T follicular helper cell (primary cell): ENCODE data around the gene CLCN6.

Source experiments
- DNase-seq: peaks from one replicate; pipeline ENCODE4 v3.0.0-alpha.2; 2020; ENCODE audit warnings: low read depth

Gene CLCN6

GRCh38 chr1:11831945-11832725, 26.1 kb downstream of the CLCN6 start:
- DNase-seq = no peak

GRCh38 chr1:11833497-11833896, 27.5 kb downstream of the CLCN6 start:
- DNase-seq = no peak

GRCh38 chr1:11833900-11834299, 27.9 kb downstream of the CLCN6 start:
- DNase-seq = no peak

- no peak for DNase-seq
Observed at GRCh38 chr1:11835441-11836225, 29.6 kb downstream of the CLCN6 start.

GRCh38 chr1:11836955-11837766, 31.2 kb downstream of the CLCN6 start:
- DNase-seq = no peak

- DNase-seq = no peak
Observed at GRCh38 chr1:11837767-11838348, 31.9 kb downstream of the CLCN6 start.

- peak; percentile 64 for DNase-seq
Observed at GRCh38 chr1:11838349-11839272, 32.6 kb downstream of the CLCN6 start.

GRCh38 chr1:11839727-11840705, 34.0 kb downstream of the CLCN6 start:
- no peak for DNase-seq

GRCh38 chr1:11841245-11842153, 35.5 kb downstream of the CLCN6 start:
- no peak for DNase-seq

- no peak for DNase-seq
Observed at GRCh38 chr1:11842154-11843041, 36.4 kb downstream of the CLCN6 start.

GRCh38 chr1:11845641-11846335, 39.8 kb downstream of the CLCN6 start:
- no peak for DNase-seq

GRCh38 chr1:11847667-11848372, 41.8 kb downstream of the CLCN6 start, which contains the start of gene NPPA:
Gene NPPA, minus strand, starts transcription at chr1:11847783. Its CDS starts 99 bp downstream, at chr1:11847684.
- no peak for DNase-seq

- no peak for DNase-seq
Observed at GRCh38 chr1:11848373-11848700, 42.3 kb downstream of the CLCN6 start.

- DNase-seq = no peak
Observed at GRCh38 chr1:11850156-11850555, 44.2 kb downstream of the CLCN6 start.

- no peak for DNase-seq
Observed at GRCh38 chr1:11851180-11851579, 45.2 kb downstream of the CLCN6 start.

GRCh38 chr1:11854519-11854918, 48.5 kb downstream of the CLCN6 start:
- no peak for DNase-seq
